HepG2 (cell line): ENCODE results near the gene SUCLG2. TPM values are rescaled to one million over a fixed set of nuclear protein-coding genes. Genes with fewer than 3 reads are reported as not detected.

Experiments
- ATAC-seq: fragments of 200-7000 bp; cut with Tn5 transposase; 3 replicates; pipeline ENCODE4 v1.9.1; 2020; ENCODE audit warnings: mild to moderate bottlenecking, moderate library complexity
- Bru-seq: library from RNA; stranded (reverse); fragments of 400-500 nt; gene quantifications from one replicate; lab custom pipeline; 2021; lab: Mats Ljungman, UMichigan
- BruChase-seq, 2 experiments: library from RNA; stranded (reverse); fragments of 400-500 nt; gene quantifications; one replicate each; lab custom pipeline; 2021; lab: Mats Ljungman, UMichigan
- BruUV-seq: library from RNA; stranded (reverse); fragments of 400-500 nt; replicated peaks from 2 replicates; lab custom pipeline; 2021; lab: Mats Ljungman, UMichigan
- CTCF ChIA-PET: fragments of 300-600 bp; formaldehyde crosslinking; extraction: SDS; loops from one replicate; lab custom pipeline; 2021; ENCODE audit warnings: low total read pairs, inconsistent platforms, low intra/inter-chr PET ratio; lab: Yijun Ruan, JAX
- POLR2A ChIA-PET: fragments of 350-600 bp; sonication (Branson Sonifier 250); formaldehyde crosslinking; loops from one replicate; lab custom pipeline; 2020; ENCODE audit warnings: antibody characterized with exemption, inconsistent platforms; lab: Yijun Ruan, JAX
- DNase-seq: peaks from one replicate; pipeline ENCODE4 v3.0.0-alpha.2; 2015; ENCODE audit warnings: low spot score
- FAIRE-seq: peaks from 3 replicates; lab custom pipeline; 2011; peaks lifted over from hg19 to GRCh38; lab: Jason Lieb, UNC
- H2AFZ ChIP-seq: one replicate; pipeline ENCODE4 v1.6.1; 2011; ENCODE audit warnings: low read length, inconsistent platforms
- H3K27ac ChIP-seq: fragments of 300-600 bp; 3 replicates; pipeline ENCODE4 v1.8.0; 2011; ENCODE audit warnings: mixed run types, mild to moderate bottlenecking, mixed read lengths, low read length, inconsistent platforms; ENCODE audit not compliant: insufficient read depth; ENCODE audit errors: extremely low read length
- H3K27me3 ChIP-seq, 2 experiments: fragments of 200-600 bp in 1 of 2; 2 replicates in 1 of 2; 3 replicates in 1 of 2; pipeline versions ENCODE4 v1.6.0 to v1.8.0; 2011; ENCODE audit warnings: low read length in 2 of 2, mild to moderate bottlenecking in 2 of 2, moderate library complexity in 2 of 2, inconsistent platforms in 1 of 2; ENCODE audit not compliant: insufficient read depth in 2 of 2, control insufficient read depth in 1 of 2
- H3K36me3 ChIP-seq, 2 experiments: fragments of 200-600 bp in 1 of 2; replicated peaks in 1 of 2; 2 replicates in 1 of 2; 3 replicates in 1 of 2; pipeline versions ENCODE4 v1.5.1 to v1.8.0; 2011; ENCODE audit warnings: low read length in 2 of 2, inconsistent platforms in 1 of 2; ENCODE audit not compliant: insufficient read depth in 2 of 2, control insufficient read depth in 1 of 2
- H3K4me1 ChIP-seq: 2 replicates; pipeline ENCODE4 v1.5.1; 2012; ENCODE audit warnings: low read length, inconsistent platforms; ENCODE audit not compliant: insufficient read depth
- H3K4me2 ChIP-seq: 2 replicates; pipeline ENCODE4 v1.6.0; 2011; ENCODE audit warnings: low read depth, low read length, inconsistent platforms
- H3K4me3 ChIP-seq, 3 experiments: fragments of 200-600 bp in 1 of 3; sonication (generic), shearing (Covaris generic) in 1 of 3; replicated peaks in 1 of 3; 2 replicates each; pipeline ENCODE4 v1.5.1; 2011 to 2016; ENCODE audit warnings: low read length in 3 of 3, inconsistent platforms in 2 of 3, low read depth in 2 of 3, mild to moderate bottlenecking in 2 of 3, control low read depth in 1 of 3, mixed read lengths in 1 of 3; ENCODE audit not compliant: insufficient read depth in 1 of 3
- H3K79me2 ChIP-seq: one replicate; pipeline ENCODE4 v1.6.1; 2011; ENCODE audit warnings: low read length, inconsistent platforms; ENCODE audit not compliant: insufficient read depth
- H3K9ac ChIP-seq: 2 replicates; pipeline ENCODE4 v1.6.0; 2011; ENCODE audit warnings: mild to moderate bottlenecking, low read depth, low read length, inconsistent platforms; ENCODE audit not compliant: insufficient read depth
- H3K9me3 ChIP-seq: 2 replicates; pipeline ENCODE4 v1.5.1; 2012; ENCODE audit warnings: mild to moderate bottlenecking, low read length
- H4K20me1 ChIP-seq: 2 replicates; pipeline ENCODE4 v1.6.0; 2011; ENCODE audit warnings: inconsistent platforms, mild to moderate bottlenecking, low read length, moderate library complexity; ENCODE audit not compliant: insufficient read depth
- ARNT ChIP-seq: fragments of 450-650 bp; IDR thresholded peaks from 2 replicates; pipeline ENCODE4 v1.6.1; 2017
- FOXK1 ChIP-seq: sonication (generic); formaldehyde crosslinking; IDR thresholded peaks from 2 replicates; pipeline ENCODE4 v1.4.0; 2020; ENCODE audit warnings: low read depth, missing genetic modification reagents, borderline replicate concordance
- HIVEP1 ChIP-seq: sonication (generic); formaldehyde crosslinking; IDR thresholded peaks from 2 replicates; pipeline ENCODE4 v1.4.0; 2020; ENCODE audit warnings: mild to moderate bottlenecking, missing genetic modification reagents
- HOXA7 ChIP-seq: sonication (generic); formaldehyde crosslinking; IDR thresholded peaks from 2 replicates; pipeline ENCODE4 v1.8.1; 2022; ENCODE audit warnings: mild to moderate bottlenecking, missing genetic modification reagents, moderate library complexity
- NFIC ChIP-seq: IDR thresholded peaks from 2 replicates; pipeline ENCODE4 v1.6.1; 2012; ENCODE audit warnings: mild to moderate bottlenecking, low read length, inconsistent platforms
- ZMYM4 ChIP-seq: sonication (generic); formaldehyde crosslinking; IDR thresholded peaks from 2 replicates; pipeline ENCODE4 v1.8.1; 2023; ENCODE audit warnings: mild to moderate bottlenecking, missing genetic modification reagents
- ZNF354B ChIP-seq: sonication (generic); formaldehyde crosslinking; IDR thresholded peaks from 2 replicates; pipeline ENCODE4 v1.8.0; 2022; ENCODE audit warnings: mild to moderate bottlenecking, missing genetic modification reagents
- ZNF563 ChIP-seq: sonication (generic); formaldehyde crosslinking; IDR thresholded peaks from 2 replicates; pipeline ENCODE4 v1.8.0; 2022; ENCODE audit warnings: mild to moderate bottlenecking, moderate library complexity, missing genetic modification reagents
- ZNF614 ChIP-seq: IDR thresholded peaks from 2 replicates; pipeline ENCODE4 v1.6.1; 2018; ENCODE audit warnings: missing biosample characterization, missing genetic modification reagents, inconsistent platforms, borderline replicate concordance
- ZNF850 ChIP-seq: sonication (generic); formaldehyde crosslinking; conservative IDR thresholded peaks from 2 replicates; pipeline ENCODE4 v1.9.0; 2021; ENCODE audit warnings: mild to moderate bottlenecking, missing genetic modification reagents
- WGBS: methylation state at CpG from one replicate; pipeline ENCODE4 v1.1.6; 2017; ENCODE audit warnings: low lambda C conversion rate; 5-methylcytosine and 5-hydroxymethylcytosine counted together
- in situ Hi-C: cut with HindIII; loops from 2 replicates; pipeline ENCODE4 v1.10.0; 2017; ENCODE audit warnings: low pct_unique_long_range_greater_than_20kb; ENCODE audit not compliant: extremely low pct_ligation_motif_present
- intact Hi-C: fragments of 100-400 bp; cut with micrococcal nuclease; formaldehyde crosslinking; loops from one replicate; pipeline ENCODE4 v1.10.0; 2022; ENCODE audit not compliant: unreplicated experiment
- long read RNA-seq, 2 experiments: library from RNA in 1 of 2; library from polyadenylated mRNA in 1 of 2; stranded (forward) in 1 of 2; unstranded in 1 of 2; transcript quantifications; one replicate each; pipeline ENCODE4 v2.0.0, GENCODE V29; 2019 to 2022
- polyA minus RNA-seq, 3 experiments: library from RNA; depleted of rRNA, polyadenylated mRNA; stranded (reverse); fragments of >200 nt; gene quantifications; 2 replicates each; pipeline ENCODE4 v1.2.3, GENCODE V29; 2011; ENCODE audit warnings: low replicate concordance in 1 of 3
- polyA plus RNA-seq, 8 experiments: library from polyadenylated mRNA; depleted of rRNA in 3 of 8; stranded (reverse) in 7 of 8; unstranded in 1 of 8; fragments of >200 nt; fragmentation: Illumina TruSeq in 4 of 8; extraction: Trizol in 4 of 8; gene quantifications; 2 replicates each; pipeline versions ENCODE4 v1.2.1 to v1.2.3, GENCODE V29; 2011 to 2016; ENCODE audit warnings: low read depth in 4 of 8, missing spikeins in 1 of 8, mixed read lengths in 1 of 8; ENCODE audit not compliant: insufficient read depth in 1 of 8
- total RNA-seq, 5 experiments: library from RNA; depleted of rRNA; stranded (reverse); fragments of >200 nt; fragmentation: Illumina TruSeq; extraction: Trizol; gene quantifications; 2 replicates each; pipeline ENCODE4 v1.2.3, GENCODE V29; 2016; ENCODE audit warnings: low read depth in 1 of 5
- TF ChIP-seq, protein P1 (sequence below): sonication (generic); formaldehyde crosslinking; IDR thresholded peaks from 2 replicates; pipeline ENCODE4 v1.8.1; 2022; ENCODE audit warnings: low read depth, mild to moderate bottlenecking, missing genetic modification reagents

SUCLG2 gene, protein sequence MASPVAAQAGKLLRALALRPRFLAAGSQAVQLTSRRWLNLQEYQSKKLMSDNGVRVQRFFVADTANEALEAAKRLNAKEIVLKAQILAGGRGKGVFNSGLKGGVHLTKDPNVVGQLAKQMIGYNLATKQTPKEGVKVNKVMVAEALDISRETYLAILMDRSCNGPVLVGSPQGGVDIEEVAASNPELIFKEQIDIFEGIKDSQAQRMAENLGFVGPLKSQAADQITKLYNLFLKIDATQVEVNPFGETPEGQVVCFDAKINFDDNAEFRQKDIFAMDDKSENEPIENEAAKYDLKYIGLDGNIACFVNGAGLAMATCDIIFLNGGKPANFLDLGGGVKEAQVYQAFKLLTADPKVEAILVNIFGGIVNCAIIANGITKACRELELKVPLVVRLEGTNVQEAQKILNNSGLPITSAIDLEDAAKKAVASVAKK
- total RNA-seq (2016; rRNA removed; fragmentation: Illumina TruSeq; extraction: Trizol) (64.9 and 79.4 TPM in 2 replicates), polyA plus RNA-seq (2011; rRNA removed) (13.5 and 21.4 TPM in 2 replicates), polyA minus RNA-seq (2011; rRNA and poly(A)+ RNA removed; ENCODE audit: low replicate concordance) (5.1 and 7.9 TPM in 2 replicates), Bru-seq, nascent RNA (percentile 78 among the genes with signal in this experiment), BruChase-seq, experiment 1, labeled RNA remaining after a 6-hour chase (percentile 58 among the genes with signal in this experiment), BruChase-seq, experiment 2, labeled RNA remaining after a 2-hour chase (percentile 71 among the genes with signal in this experiment)
- 33.0 and 34.5 TPM in 2 replicates for total RNA-seq (2016; cell fraction: cytosol; rRNA removed; fragmentation: Illumina TruSeq; extraction: Trizol; ENCODE audit: low read depth)
- total RNA-seq (2016; cell fraction: insoluble cytoplasmic fraction; rRNA removed; fragmentation: Illumina TruSeq; extraction: Trizol) = 65.0 and 77.2 TPM in 2 replicates
- total RNA-seq (2016; cell fraction: membrane; rRNA removed; fragmentation: Illumina TruSeq; extraction: Trizol) = 28.2 and 33.3 TPM in 2 replicates
- total RNA-seq (2016; cell fraction: nucleus; rRNA removed; fragmentation: Illumina TruSeq; extraction: Trizol) = 40.6 and 43.6 TPM in 2 replicates
- polyA plus RNA-seq (2011; cell fraction: cytosol; rRNA removed) = 12.9 and 15.9 TPM in 2 replicates
- polyA plus RNA-seq (2011; cell fraction: nucleus; rRNA removed) = 3.4 and 4.4 TPM in 2 replicates
- 27.9 and 45.3 TPM in 2 replicates for polyA plus RNA-seq (2012)
- 10.9 and 11.1 TPM in 2 replicates for polyA plus RNA-seq (2016; cell fraction: cytosol; fragmentation: Illumina TruSeq; extraction: Trizol; ENCODE audit: low read depth)
- polyA plus RNA-seq (2016; cell fraction: insoluble cytoplasmic fraction; fragmentation: Illumina TruSeq; extraction: Trizol; ENCODE audit: low read depth) = 70.4 and 76.1 TPM in 2 replicates
- polyA plus RNA-seq (2016; cell fraction: membrane; fragmentation: Illumina TruSeq; extraction: Trizol; ENCODE audit: low read depth) = 20.7 and 22.2 TPM in 2 replicates
- 25.5 and 26.9 TPM in 2 replicates for polyA plus RNA-seq (2016; cell fraction: nucleus; fragmentation: Illumina TruSeq; extraction: Trizol; ENCODE audit: insufficient read depth, low read depth)
- 20.6 and 21.5 TPM in 2 replicates for polyA minus RNA-seq (2011; cell fraction: cytosol; rRNA and poly(A)+ RNA removed)
- polyA minus RNA-seq (2011; cell fraction: nucleus; rRNA and poly(A)+ RNA removed) = 30.3 and 32.4 TPM in 2 replicates
- long read RNA-seq, experiment 1, transcript SUCLG2-201 (11 exons, 2,352 nt) = major isoform, 97 of 113 reads
- long read RNA-seq, experiment 1, partial matches to known transcripts = 11 of 113 reads
- long read RNA-seq, experiment 1, other reads (novel, unspliced or antisense) = 5 of 113 reads
- long read RNA-seq, experiment 2, transcript SUCLG2-201 (11 exons, 2,352 nt) = major isoform, 12 of 41 reads
- long read RNA-seq, experiment 2, partial matches to known transcripts = 5 of 41 reads
- long read RNA-seq, experiment 2, other reads (novel, unspliced or antisense) = 24 of 41 reads

DNA sequence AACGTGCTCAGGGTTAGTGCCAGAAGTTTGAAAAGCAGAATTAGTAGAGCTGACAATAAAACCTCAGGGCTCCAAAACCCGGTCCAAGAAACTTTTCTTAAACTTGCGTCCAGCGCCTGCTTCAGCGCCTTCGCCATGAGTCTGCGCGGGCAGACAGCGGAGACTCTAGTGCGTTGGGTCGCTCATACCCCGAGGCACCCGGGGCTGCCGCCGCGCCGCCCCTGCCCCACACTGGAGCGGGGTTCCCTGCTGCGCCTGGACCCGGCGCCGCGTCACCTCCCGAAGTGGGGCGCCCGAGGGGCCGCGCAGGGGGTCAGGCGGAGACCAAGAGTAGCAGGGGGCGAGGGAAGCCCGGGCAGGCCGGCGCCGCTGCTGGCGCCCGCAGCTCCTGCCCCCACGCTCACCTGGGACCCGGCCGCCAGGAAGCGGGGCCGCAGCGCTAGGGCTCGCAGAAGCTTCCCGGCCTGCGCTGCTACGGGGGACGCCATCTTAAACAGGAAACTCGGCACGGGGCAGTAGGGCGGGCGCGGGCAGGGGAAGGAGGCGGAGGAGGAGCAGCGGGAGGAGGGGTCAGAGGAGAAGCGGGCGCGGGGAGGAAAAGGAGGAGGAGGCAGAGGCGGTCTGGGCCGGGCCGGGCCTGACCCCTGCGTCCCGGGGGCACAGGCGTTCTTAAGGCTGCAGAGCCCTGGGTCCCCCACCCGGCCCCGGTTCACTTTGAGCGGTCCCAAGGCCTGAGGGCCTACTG lies at the start of gene SUCLG2:
SUCLG2 (minus strand) TSS at position 514 of the 745 bp plus-strand sequence; CDS start at position 488, 26 bp downstream.
- H3K9ac ChIP-seq = peak within 1 kb of the TSS; percentile 97
- H3K27ac ChIP-seq = peak within 1 kb of the TSS; percentile 94
- H2AFZ ChIP-seq = peak within 1 kb of the TSS; percentile 71
- H3K4me3 ChIP-seq = peak within 1 kb of the TSS; percentile 64 to 94 (median 93)
- in situ Hi-C loops (no loop called here), intact Hi-C loops (loop anchor here (1.0 to 5.0 kb wide), 2 partner anchors 62 to 114 kb away; no protein-coding TSS in a partner anchor)
- DNase-seq (peak; percentile 71), FAIRE-seq (no peak), ATAC-seq (peak; percentile 94)
- BruUV-seq = no TSS peak
- peak within 1 kb of the TSS; percentile 97 for H3K4me2 ChIP-seq
- H3K36me3 ChIP-seq = no peaks in the 10 kb centered on the region
- ChIA-PET CTCF (no interaction called here), POLR2A (interaction anchor here (0.8 to 2.2 kb wide), 4 partner anchors 7 to 61 kb away, joined by 3 to 10 read pairs (median 5); no protein-coding TSS in a partner anchor)
- H3K27me3 ChIP-seq = no peaks in the 10 kb centered on the region
- H3K4me1 ChIP-seq = peaks cover 46% of the 10 kb centered on the region
- 1% methylated on average over 38 of the region's 66 CpGs for WGBS
- H3K79me2 ChIP-seq = peaks cover 18% of the 10 kb centered on the region
- no peaks in the 10 kb centered on the region for H3K9me3 ChIP-seq
- no peaks in the 10 kb centered on the region for H4K20me1 ChIP-seq
- TF ChIP-seq ZMYM4 = peak; percentile 89
- TF ChIP-seq, protein P1, sequence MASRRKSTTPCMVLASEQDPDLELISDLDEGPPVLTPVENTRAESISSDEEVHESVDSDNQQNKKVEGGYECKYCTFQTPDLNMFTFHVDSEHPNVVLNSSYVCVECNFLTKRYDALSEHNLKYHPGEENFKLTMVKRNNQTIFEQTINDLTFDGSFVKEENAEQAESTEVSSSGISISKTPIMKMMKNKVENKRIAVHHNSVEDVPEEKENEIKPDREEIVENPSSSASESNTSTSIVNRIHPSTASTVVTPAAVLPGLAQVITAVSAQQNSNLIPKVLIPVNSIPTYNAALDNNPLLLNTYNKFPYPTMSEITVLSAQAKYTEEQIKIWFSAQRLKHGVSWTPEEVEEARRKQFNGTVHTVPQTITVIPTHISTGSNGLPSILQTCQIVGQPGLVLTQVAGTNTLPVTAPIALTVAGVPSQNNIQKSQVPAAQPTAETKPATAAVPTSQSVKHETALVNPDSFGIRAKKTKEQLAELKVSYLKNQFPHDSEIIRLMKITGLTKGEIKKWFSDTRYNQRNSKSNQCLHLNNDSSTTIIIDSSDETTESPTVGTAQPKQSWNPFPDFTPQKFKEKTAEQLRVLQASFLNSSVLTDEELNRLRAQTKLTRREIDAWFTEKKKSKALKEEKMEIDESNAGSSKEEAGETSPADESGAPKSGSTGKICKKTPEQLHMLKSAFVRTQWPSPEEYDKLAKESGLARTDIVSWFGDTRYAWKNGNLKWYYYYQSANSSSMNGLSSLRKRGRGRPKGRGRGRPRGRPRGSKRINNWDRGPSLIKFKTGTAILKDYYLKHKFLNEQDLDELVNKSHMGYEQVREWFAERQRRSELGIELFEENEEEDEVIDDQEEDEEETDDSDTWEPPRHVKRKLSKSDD = 0 out of 2 replicates have a peak, but pooled peaks have one; percentile 40
- no peak for TF ChIP-seq ARNT
- peak; percentile 67; the same call in 1 of the 2 replicates for TF ChIP-seq ZNF563 (CRISPR knock-in tag)
- peak; percentile 63; the same call in 1 of the 2 replicates for TF ChIP-seq HIVEP1 (CRISPR knock-in tag)
- no peak for TF ChIP-seq NFIC
- no peak for TF ChIP-seq ZNF850 (CRISPR knock-in tag)
- TF ChIP-seq ZNF354B (CRISPR knock-in tag) = no peak
- TF ChIP-seq FOXK1 (CRISPR knock-in tag) = no peak
- TF ChIP-seq ZNF614 (CRISPR knock-in tag) = 0 out of 2 replicates have a peak, but pooled peaks have one; percentile 13
- TF ChIP-seq HOXA7 (CRISPR knock-in tag) = no peak
